Lower leg skin (tissue), 4 donors: ENCODE results near the gene ARIH2. TPM values are rescaled to one million over a fixed set of nuclear protein-coding genes. Genes with fewer than 3 reads are reported as not detected.
A peak's percentile ranks its signal among the peaks of the same experiment; 100 is the strongest.

Source experiments
- DNase-seq, 2 donors: peaks; one replicate each; pipeline ENCODE4 v3.0.0-alpha.2; 2019; ENCODE audit warnings: low spot score in 2 of 2
- H3K4me3 ChIP-seq: fragments of 200-600 bp; sonication (generic); 2 replicates; pipeline ENCODE4 v1.5.1; 2017; ENCODE audit warnings: mild to moderate bottlenecking, low read depth; ENCODE audit not compliant: poor library complexity, severe bottlenecking
- CTCF ChIP-seq, 3 donors: fragments of 450-650 bp; IDR thresholded peaks; one replicate each; pipeline ENCODE4 v1.5.1; 2016; ENCODE audit warnings: antibody characterized with exemption in 3 of 3, mild to moderate bottlenecking in 3 of 3, moderate library complexity in 2 of 3
- POLR2A ChIP-seq, 2 donors: fragments of 450-650 bp; IDR thresholded peaks; one replicate each; pipeline ENCODE4 v1.6.1; 2016 to 2017; ENCODE audit warnings: antibody characterized with exemption in 2 of 2, mild to moderate bottlenecking in 1 of 2, moderate library complexity in 1 of 2
- WGBS, 2 donors: methylation state at CpG; one replicate each; pipeline ENCODE4 v1.1.5; 2018; 5-methylcytosine and 5-hydroxymethylcytosine counted together
- intact Hi-C: fragments of 100-400 bp; cut with DNase I; formaldehyde crosslinking; loops from one replicate; pipeline ENCODE4 v1.15.0; 2023; ENCODE audit warnings: low total_unique reads
- total RNA-seq, 4 donors: library from RNA; depleted of rRNA; stranded (reverse); fragments of >200 nt; gene quantifications; one replicate each; pipeline ENCODE4 v1.1.0, GENCODE V29; 2016

The ARIH2 gene
- total RNA-seq, 4 donors from 2014 or later = 41.5 to 75.7 (median 69.1) TPM

DNA sequence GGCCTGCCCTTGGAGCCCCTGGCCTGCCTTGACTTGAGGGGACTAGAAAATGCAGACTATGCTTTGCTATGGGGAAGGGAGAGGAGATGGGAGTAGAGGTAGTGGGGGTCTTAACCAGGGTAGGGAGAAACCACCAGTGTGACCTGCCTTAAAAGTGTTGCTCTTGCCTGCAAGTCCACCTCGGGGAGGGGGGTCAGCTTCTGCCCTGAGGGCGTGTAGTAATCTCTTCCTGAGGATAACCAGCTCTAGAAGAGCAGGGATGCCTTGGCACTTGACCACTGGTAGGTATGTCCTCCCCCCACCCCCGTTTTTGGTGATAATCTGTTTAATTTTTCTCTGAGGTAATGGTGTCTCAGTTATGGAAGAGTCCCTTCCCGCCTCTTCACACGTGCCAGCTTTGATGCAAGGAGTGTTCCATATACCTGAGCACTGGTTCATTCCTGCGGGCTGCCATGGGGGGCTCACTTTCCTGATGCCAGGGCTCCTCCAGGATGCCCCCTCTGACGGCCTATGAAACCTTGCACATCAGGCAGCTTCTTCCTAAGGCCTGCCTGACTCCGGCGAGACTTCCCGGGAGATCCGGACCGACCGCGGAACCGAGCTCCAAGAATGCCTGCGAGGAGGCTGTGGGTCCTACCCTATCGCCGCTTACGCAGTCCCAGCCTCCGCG lies 70.6 kb downstream of the ARIH2 start:
- intact Hi-C loops = loop anchor here (10.0 kb wide), 2 partner anchors 176 to 466 kb away; partner anchors contain the start of gene CCDC71
- no peak for DNase-seq
- TF ChIP-seq POLR2A (IDR thresholded peaks at IDR 0.05) (no peak), CTCF (IDR thresholded peaks at IDR 0.05) (no peak)
- 5 to 9% methylated on average over 21 of the region's 21 CpGs for WGBS, 2 donors
- peak overlapping the region; percentile 61 for H3K4me3 ChIP-seq

- DNase-seq = peak; percentile 84 to 97
- WGBS, 2 donors = 0% methylated on average over 23 to 34 of the region's 91 CpGs
- H3K4me3 ChIP-seq = peak within 1 kb of the TSS; percentile 61
- intact Hi-C loops = loop anchor here (10.0 kb wide), 2 partner anchors 175 to 465 kb away; partner anchors contain the start of gene CCDC71
- no peak for TF ChIP-seq POLR2A (IDR thresholded peaks at IDR 0.05)
- TF ChIP-seq CTCF (IDR thresholded peaks at IDR 0.05) = no peak
These were observed 71.4 kb downstream of the ARIH2 start, which contains the start of gene P4HTM for GRCh38 chr3:48989796-48990635. Gene P4HTM (plus strand): TSS chr3:48990241. CDS start chr3:48990257, 16 bp downstream.

DNA sequence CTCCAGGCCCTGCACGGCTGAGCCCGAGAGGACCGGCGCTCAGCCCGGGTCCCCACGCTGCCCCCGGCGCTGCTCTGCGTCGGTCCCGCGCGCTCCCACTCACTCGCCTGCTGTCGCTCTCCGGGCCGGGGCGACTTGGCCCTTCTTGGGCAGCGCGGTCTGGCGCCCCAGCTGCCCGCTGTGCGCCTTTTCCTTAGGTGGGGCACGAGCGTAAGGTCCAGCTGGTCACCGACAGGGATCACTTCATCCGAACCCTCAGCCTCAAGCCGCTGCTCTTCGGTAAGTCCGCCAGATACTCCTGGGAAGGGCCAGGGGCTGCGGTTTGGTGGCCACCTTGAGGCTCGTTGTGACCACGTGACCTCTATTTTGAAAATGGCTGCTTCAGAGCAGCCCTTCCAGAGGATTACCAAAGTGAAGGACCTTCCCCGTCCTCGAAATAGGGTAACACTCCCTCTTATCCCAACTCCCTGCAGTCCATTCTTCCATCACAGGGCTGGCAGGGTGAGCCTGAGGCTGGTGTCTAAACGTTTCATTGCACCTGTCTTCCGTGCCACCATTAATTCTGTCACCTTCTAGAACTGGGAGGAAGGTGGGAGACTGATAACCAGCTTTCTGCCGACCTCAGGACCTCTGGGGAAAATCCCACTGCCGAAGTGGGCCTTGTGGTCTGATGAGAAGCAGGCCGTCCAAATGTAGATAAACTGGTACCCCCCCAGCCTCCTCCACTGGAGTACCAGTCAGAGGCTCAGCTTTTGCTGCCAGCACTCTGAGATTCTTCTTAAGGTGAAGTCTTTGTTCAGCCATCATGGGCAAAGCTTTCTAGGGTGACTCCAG lies 72.2 kb downstream of the ARIH2 start:
- DNase-seq = no peak
- intact Hi-C loops = no loop called here
- peak overlapping the region; percentile 61 for H3K4me3 ChIP-seq
- TF ChIP-seq POLR2A (IDR thresholded peaks at IDR 0.05) (no peak), CTCF (IDR thresholded peaks at IDR 0.05) (no peak)
- 14 to 23% methylated on average over 22 to 36 of the region's 40 CpGs for WGBS, 2 donors

- WGBS, 2 donors = 58 to 65% methylated on average over 5 of the region's 5 CpGs
- no peak for DNase-seq
- intact Hi-C loops = no loop called here
- no peak for TF ChIP-seq POLR2A (IDR thresholded peaks at IDR 0.05)
- H3K4me3 ChIP-seq = no peak overlapping the region
These were observed 73.4 kb downstream of the ARIH2 start for GRCh38 chr3:48991851-48992545.

DNA sequence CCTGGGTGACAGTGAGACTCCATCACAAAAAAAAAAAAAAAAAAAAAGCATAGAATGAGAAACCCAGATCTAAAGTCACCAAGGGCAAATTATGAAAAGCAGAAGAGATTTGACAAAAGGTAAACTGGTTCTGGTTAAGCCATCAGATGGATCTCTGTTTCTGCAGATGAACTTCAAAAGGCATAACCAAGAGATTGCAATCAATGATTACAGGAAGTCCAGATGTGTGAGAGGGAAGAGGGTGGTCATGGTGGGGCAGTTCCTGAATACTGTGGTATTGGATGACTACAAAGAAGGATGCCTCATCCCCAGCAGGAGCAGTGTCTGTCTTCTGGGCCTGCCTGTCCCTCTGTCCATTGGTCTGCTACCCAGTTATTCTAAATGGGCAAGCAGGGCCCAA lies 75.2 kb downstream of the ARIH2 start:
- intact Hi-C loops = no loop called here
- no peak overlapping the region for H3K4me3 ChIP-seq
- TF ChIP-seq POLR2A (IDR thresholded peaks at IDR 0.05) (no peak), CTCF (IDR thresholded peaks at IDR 0.05) (no peak)
- DNase-seq = no peak
